GM21360 (cell line): Measurements from ENCODE around the gene KNDC1.

Source experiments
- ATAC-seq: cut with Tn5 transposase; IDR thresholded peaks from one replicate; pipeline ENCODE4 v1.9.1; 2021; ENCODE audit warnings: mild to moderate bottlenecking, moderate library complexity; ENCODE audit not compliant: unreplicated experiment

The KNDC1 gene

GRCh38 chr10:133160826-133161471 lies 930 bp downstream of the KNDC1 start:
- no peak for ATAC-seq

DNA sequence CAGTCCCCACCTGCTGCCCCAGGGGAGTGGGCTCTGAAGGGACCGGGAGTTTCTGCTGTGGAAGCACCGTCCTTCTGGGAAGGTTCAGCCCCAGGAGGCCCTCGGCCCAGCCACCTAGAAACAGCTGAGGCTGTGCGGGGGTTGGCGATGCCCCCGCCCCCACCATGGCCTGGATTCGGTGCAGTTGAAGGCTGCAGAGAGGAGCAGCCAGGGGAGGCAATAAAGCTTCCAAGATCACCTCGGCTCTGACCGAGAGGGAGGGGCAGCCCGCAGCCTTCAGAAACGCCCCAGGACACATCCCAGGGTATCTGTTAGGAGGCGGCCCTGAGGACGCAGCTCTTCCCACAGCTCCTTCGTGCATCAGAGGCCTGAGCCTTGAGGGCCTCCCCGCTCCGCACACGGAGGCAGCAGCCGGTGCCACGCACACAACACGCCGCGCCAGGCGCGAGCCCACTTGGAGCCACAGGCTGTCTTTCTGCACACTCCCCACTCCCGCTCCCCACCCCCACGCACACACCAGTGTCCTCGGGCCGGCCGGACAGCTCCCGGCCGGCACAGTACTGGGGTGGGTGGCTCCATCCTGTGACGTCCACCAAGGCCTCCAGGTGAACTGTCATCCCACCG lies 1.6 kb downstream of the KNDC1 start:
- no peak for ATAC-seq

GRCh38 chr10:133162178-133162909 lies 2.3 kb downstream of the KNDC1 start:
- ATAC-seq, result no peak

- no peak for ATAC-seq
Measured at GRCh38 chr10:133162910-133163856, 3.2 kb downstream of the KNDC1 start.

GRCh38 chr10:133163889-133164815 lies 4.1 kb downstream of the KNDC1 start:
- ATAC-seq, result no peak

- ATAC-seq, result no peak
Measured at GRCh38 chr10:133164816-133165555, 5.0 kb downstream of the KNDC1 start.

DNA sequence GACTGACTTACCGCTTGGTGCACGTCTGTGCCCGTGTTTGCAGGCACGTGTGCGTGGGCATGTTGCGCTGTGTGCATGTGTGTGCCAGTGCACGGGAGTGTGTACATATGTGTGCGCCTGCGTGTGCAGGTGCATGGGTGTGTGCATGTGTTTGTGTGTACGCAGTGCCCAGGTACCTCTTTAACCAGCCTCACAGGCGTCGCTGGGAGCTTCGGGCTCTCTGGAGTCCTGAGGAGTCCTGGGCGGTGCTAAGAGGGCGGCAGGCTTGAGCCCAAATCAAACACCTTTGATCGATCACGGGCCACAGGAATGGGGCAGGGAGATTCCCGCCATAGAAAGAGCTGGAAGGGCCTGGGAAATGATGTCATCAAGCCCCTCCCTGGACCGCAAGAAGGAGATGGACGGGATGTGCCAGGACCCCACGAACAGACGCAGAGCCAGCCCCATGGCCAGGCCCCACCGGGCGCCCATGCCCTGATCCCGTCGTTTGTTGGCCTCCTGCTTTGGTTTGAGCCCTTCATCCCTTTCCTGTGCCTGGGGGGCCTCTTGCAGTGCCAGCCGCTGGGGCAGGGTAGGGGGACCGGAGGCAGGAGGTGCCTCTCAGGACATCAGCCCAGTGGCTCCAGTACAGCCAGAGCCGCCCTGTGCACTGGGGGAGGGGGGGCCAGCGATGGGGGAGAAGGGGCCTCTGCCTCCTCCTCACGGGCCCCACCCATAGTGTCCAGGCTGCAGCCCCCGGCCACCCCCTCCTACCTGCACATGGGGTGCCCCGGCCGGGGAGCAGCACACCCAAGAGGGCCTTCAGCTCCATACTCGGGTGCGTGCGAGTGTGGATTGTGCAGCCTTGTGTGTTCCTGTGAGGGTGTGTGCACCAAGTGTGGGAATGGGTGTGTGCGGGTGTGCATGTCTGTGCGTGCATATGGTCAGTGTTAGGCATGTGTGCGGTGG lies 5.8 kb downstream of the KNDC1 start:
- ATAC-seq, result no peak

- ATAC-seq, result no peak
Measured at GRCh38 chr10:133166504-133166827, 6.4 kb downstream of the KNDC1 start.

DNA sequence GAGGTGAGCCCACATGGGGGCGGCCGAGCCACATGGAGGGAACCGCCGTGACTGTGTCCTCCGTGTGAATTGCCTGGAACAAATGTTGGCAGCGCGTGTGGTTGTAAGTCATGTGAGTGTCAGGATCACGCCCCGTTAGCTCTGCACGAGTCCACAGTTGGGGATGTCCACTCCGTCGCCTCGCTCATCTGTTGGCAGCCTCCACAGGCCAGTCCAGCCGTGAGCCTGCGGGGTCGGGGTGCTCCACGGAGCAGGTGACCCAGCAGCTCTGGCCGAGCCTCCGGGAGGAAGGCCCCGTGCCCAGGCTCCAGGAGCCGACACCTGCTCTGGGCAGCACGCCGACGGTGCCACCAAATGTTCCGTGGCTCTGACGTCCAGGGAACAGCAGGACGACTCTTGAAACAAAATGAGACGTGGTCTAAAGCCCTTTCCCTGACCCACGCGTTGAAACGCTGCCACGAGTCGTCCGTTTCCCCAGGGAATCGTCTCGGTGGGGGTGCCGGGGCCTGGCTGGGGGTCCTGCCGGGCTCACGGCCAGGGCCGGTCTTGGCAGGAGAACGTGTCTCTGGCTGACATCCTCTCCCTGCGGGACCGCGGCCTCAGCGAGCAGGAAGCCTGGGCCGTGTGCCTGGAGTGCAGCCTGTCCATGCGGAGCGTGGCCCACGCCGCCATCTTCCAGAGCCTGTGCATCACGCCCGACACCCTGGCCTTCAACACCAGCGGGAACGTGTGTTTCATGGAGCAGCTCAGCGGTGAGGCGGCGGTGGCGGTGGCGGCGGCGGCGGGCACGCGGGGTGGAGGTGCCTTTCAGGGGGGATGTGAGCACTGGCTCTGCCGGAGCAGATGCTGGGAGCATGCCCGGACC lies 7.0 kb downstream of the KNDC1 start:
- ATAC-seq, result no peak

DNA sequence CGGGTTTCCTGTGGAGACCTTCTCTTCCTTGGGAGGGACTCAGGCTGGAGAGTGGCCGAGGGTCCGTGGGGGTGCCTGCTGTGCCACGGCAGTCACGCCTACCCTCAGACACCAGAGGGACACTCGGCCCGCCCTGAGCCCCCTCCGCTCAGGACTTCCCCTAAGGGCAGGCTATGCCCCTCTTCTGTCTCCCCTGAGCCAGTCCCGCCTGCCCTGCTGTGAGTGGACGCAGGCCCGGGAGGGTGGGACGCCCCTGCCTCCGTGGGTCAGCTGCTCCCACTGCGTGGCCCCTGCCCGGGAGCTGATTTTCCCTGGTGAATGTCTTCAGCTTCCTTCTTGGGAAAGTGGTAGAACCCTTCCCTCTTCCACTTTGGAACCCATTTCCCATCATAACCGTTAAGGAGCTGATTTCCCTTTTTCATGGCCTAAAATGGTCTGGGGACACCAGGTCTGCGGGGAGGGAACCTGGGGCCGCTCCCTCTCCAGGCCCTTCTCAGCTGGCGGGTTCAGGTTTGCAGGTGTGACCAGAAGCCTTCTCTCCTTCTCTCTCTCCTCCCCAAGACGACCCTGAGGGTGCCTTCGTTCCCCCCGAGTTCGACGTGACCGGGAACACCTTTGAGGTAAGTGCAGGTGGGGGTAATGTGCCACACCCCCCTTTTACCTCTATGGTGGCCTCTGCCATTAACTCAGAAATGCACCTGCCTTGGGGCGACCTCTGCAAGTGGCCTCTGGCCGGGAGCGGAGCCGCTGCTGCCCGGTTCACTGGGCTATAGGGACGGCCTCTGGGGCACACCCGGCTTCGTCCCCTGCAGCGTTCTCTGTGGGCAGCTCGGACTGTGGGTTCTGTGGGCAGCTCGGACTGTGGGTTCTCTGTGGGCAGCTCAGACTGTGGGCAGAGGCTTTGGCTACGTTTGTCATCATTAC lies 7.9 kb downstream of the KNDC1 start:
- ATAC-seq, result no peak

GRCh38 chr10:133168617-133169031 lies 8.6 kb downstream of the KNDC1 start:
- no peak for ATAC-seq

DNA sequence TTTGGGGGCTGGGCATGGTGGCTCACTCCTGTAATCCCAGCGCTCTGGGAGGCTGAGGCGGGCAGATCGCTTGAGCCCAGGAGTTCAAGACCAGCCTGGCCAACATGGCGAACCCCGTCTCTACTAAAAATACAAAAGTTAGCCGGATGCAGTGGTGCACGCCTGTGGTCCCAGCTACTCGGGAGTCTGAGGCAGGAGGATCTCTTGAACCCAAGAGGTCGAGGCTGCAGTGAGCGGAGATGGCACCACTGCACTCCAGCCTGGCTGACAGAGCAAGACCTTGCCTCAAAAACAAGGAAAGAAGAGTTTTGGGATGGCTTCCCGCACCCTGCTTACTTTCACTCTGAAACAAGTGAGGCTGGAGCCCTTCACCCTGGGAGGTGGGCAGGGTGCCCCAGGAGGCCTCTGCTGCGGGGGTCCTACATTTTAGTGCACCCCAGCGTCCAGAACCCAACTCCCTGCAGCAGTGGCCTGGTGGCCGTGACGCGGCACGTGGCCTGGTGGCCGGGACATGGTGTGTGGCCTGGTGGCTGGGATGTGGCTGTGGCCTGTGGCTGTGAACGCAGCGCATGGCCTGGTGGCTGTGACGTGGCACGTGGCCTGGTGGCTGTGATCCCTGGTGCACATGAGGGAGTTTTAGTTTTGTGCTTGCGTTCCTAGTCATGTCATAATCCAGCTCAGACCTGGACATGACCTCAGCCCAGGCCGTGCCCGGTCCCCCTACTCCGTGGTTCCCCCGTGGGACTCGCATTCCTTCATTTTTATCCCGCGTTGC lies 9.3 kb downstream of the KNDC1 start:
- no peak for ATAC-seq

- no peak for ATAC-seq
Measured at GRCh38 chr10:133170092-133170491, 10.1 kb downstream of the KNDC1 start.

DNA sequence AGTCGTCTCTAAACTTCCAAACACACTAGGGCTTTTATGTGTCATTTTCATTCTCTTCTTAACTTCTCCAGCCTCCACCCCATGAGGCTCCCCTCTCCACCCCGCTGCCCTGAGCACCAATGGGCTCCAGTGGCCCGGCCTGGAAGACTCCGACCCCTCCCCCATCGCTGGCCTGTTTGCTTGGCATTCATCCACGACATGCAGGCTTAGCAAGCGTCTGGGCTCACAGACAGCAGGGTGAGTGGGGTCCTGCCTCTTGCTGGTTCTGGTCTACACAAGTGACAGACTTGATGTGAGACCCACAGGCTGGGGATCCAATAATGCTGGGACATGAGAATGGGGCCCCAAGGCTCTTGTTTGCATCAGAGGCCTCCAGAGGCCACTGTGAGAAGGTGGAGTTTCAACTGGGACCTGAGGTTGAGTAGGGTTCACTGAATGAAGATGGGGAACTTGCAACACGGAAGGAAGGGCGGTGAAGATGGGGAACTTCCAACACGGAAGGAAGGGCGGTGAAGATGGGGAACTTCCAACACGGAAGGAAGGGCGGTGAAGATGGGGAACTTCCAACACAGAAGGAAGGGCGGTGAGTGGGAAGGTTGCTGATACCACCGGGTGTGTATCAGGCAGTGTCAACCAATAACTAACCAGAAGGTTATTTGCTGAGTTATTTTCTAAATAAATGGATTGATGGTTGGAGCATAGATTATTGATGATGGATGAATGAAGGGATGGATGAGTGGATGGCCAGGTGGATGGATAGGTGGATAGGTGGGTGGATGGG lies 14.0 kb downstream of the KNDC1 start:
- no peak for ATAC-seq
